IMR-90 (cell line): Measurements from ENCODE around the gene CCDC136. TPM values are rescaled to one million over a fixed set of nuclear protein-coding genes. Genes with fewer than 3 reads are reported as not detected.

ENCODE experiments used
- ATAC-seq: fragments of 200-7000 bp; cut with Tn5 transposase; 2 replicates; pipeline ENCODE4 v1.9.1; 2020; ENCODE audit warnings: low read depth, mild to moderate bottlenecking, moderate library complexity
- BruUV-seq: library from RNA; stranded (reverse); fragments of 400-500 nt; replicated peaks from 2 replicates; lab custom pipeline; 2021; lab: Mats Ljungman, UMichigan
- CTCF ChIA-PET: fragments of 300-600 bp; formaldehyde crosslinking; extraction: SDS; loops from one replicate; lab custom pipeline; 2021; ENCODE audit warnings: antibody characterized with exemption; lab: Yijun Ruan, JAX
- POLR2A ChIA-PET: fragments of 300-600 bp; sonication (Branson Sonifier 250); formaldehyde crosslinking; loops from one replicate; lab custom pipeline; 2022; ENCODE audit warnings: antibody characterized with exemption; ENCODE audit not compliant: unreplicated experiment; lab: Charles Lee
- DNase-seq: peaks from one replicate; pipeline ENCODE4 v3.0.0; 2013
- H2AFZ ChIP-seq: replicated peaks from 2 replicates; pipeline ENCODE3; 2013; ENCODE audit warnings: low read length, mild to moderate bottlenecking; ENCODE audit not compliant: poor library complexity
- H2AK5ac ChIP-seq: 2 replicates; pipeline ENCODE4 v1.6.1; 2013; ENCODE audit warnings: low read depth, low read length, inconsistent platforms
- H2AK9ac ChIP-seq: replicated peaks from 2 replicates; pipeline ENCODE3; 2013; ENCODE audit warnings: mild to moderate bottlenecking, low read depth, low read length, moderate library complexity; ENCODE audit not compliant: poor library complexity
- H2BK120ac ChIP-seq: 2 replicates; pipeline ENCODE4 v1.6.1; 2013; ENCODE audit warnings: low read depth, low read length, inconsistent platforms
- H2BK15ac ChIP-seq: 3 replicates; pipeline ENCODE4 v1.6.1; 2013; ENCODE audit warnings: low read depth, low read length, inconsistent platforms
- H2BK20ac ChIP-seq: 2 replicates; pipeline ENCODE4 v1.6.1; 2013; ENCODE audit warnings: low read depth, mild to moderate bottlenecking, inconsistent platforms, low read length, moderate library complexity
- H2BK5ac ChIP-seq: 2 replicates; pipeline ENCODE4 v1.6.1; 2013; ENCODE audit warnings: mild to moderate bottlenecking, low read depth, low read length, inconsistent platforms; ENCODE audit not compliant: poor library complexity, severe bottlenecking
- H3K14ac ChIP-seq: replicated peaks from 2 replicates; pipeline ENCODE4 v1.6.1; 2013; ENCODE audit warnings: low read depth, low read length, inconsistent platforms
- H3K18ac ChIP-seq: 2 replicates; pipeline ENCODE4 v1.6.1; 2013; ENCODE audit warnings: low read depth, low read length, control low read depth
- H3K23ac ChIP-seq: 2 replicates; pipeline ENCODE4 v1.6.1; 2013; ENCODE audit warnings: low read depth, low read length, inconsistent platforms
- H3K27ac ChIP-seq: 2 replicates; pipeline ENCODE4 v1.5.1; 2013; ENCODE audit warnings: mild to moderate bottlenecking, control low read depth, low read length; ENCODE audit not compliant: insufficient read depth
- H3K27me3 ChIP-seq: 2 replicates; pipeline ENCODE4 v1.6.1; 2013; ENCODE audit warnings: low read length; ENCODE audit not compliant: control insufficient read depth, insufficient read depth
- H3K36me3 ChIP-seq: 2 replicates; pipeline ENCODE4 v1.6.1; 2013; ENCODE audit warnings: low read length, mixed read lengths; ENCODE audit not compliant: control insufficient read depth, insufficient read depth
- H3K4ac ChIP-seq: 2 replicates; pipeline ENCODE4 v1.6.1; 2013; ENCODE audit warnings: low read depth, low read length, inconsistent platforms
- H3K4me1 ChIP-seq: 2 replicates; pipeline ENCODE4 v1.6.1; 2013; ENCODE audit warnings: low read length, mixed read lengths; ENCODE audit not compliant: control insufficient read depth, insufficient read depth
- H3K4me2 ChIP-seq: 2 replicates; pipeline ENCODE4 v1.6.1; 2013; ENCODE audit warnings: low read depth, mild to moderate bottlenecking, control low read depth, low read length, moderate library complexity
- H3K4me3 ChIP-seq: 2 replicates; pipeline ENCODE4 v1.5.1; 2013; ENCODE audit warnings: low read depth, mild to moderate bottlenecking, control low read depth, low read length, moderate library complexity; ENCODE audit not compliant: insufficient read depth
- H3K56ac ChIP-seq: 2 replicates; pipeline ENCODE4 v1.6.1; 2013; ENCODE audit warnings: low read length, inconsistent platforms; ENCODE audit not compliant: insufficient read depth; ENCODE audit errors: extremely low read depth
- H3K79me1 ChIP-seq, 2 experiments: 2 replicates each; pipeline ENCODE4 v1.6.1; 2013; ENCODE audit warnings: low read length in 2 of 2, inconsistent platforms in 1 of 2, low read depth in 1 of 2
- H3K9ac ChIP-seq: 2 replicates; pipeline ENCODE4 v1.6.1; 2013; ENCODE audit warnings: low read depth, low read length, control low read depth
- H3K9me1 ChIP-seq: 2 replicates; pipeline ENCODE4 v1.6.1; 2013; ENCODE audit warnings: low read length, inconsistent platforms; ENCODE audit not compliant: insufficient read depth
- H3K9me3 ChIP-seq: 2 replicates; pipeline ENCODE4 v1.6.1; 2013; ENCODE audit warnings: low read length; ENCODE audit not compliant: control insufficient read depth, insufficient read depth
- H4K20me1 ChIP-seq: 2 replicates; pipeline ENCODE4 v1.6.1; 2013; ENCODE audit warnings: low read length, inconsistent platforms; ENCODE audit not compliant: insufficient read depth
- H4K5ac ChIP-seq: 2 replicates; pipeline ENCODE4 v1.6.1; 2013; ENCODE audit warnings: mild to moderate bottlenecking, low read depth, low read length, control low read depth
- H4K8ac ChIP-seq, 2 experiments: 2 replicates each; pipeline ENCODE4 v1.6.1; 2013; ENCODE audit warnings: low read depth in 2 of 2, low read length in 2 of 2, control low read depth in 1 of 2, inconsistent platforms in 1 of 2
- H4K91ac ChIP-seq: 2 replicates; pipeline ENCODE4 v1.6.1; 2013; ENCODE audit warnings: low read depth, low read length, inconsistent platforms; ENCODE audit not compliant: insufficient read depth
- BHLHE40 ChIP-seq: fragments of 150-350 bp; IDR thresholded peaks from 2 replicates; pipeline ENCODE4 v1.6.1; 2016; ENCODE audit warnings: mild to moderate bottlenecking, low read depth, low read length
- MAZ ChIP-seq: IDR thresholded peaks from 2 replicates; pipeline ENCODE4 v1.6.1; 2012; ENCODE audit warnings: low read depth, mild to moderate bottlenecking, low read length, improper control_type of control experiment, moderate library complexity, borderline replicate concordance
- MXI1 ChIP-seq: IDR thresholded peaks from 2 replicates; pipeline ENCODE4 v1.6.1; 2012; ENCODE audit warnings: low read depth, mild to moderate bottlenecking, low read length, moderate library complexity, borderline replicate concordance
- NFE2L2 ChIP-seq: fragments of 150-350 bp; IDR thresholded peaks from 2 replicates; pipeline ENCODE4 v1.6.1; 2016; ENCODE audit warnings: low read depth, mild to moderate bottlenecking, low read length
- POLR2A ChIP-seq: IDR thresholded peaks from 2 replicates; pipeline ENCODE4 v1.6.1; 2012; ENCODE audit warnings: mild to moderate bottlenecking, low read depth, low read length
- RAD21 ChIP-seq: IDR thresholded peaks from 2 replicates; pipeline ENCODE4 v1.6.1; 2012; ENCODE audit warnings: low read length, improper control_type of control experiment
- RFX5 ChIP-seq: IDR thresholded peaks from 2 replicates; pipeline ENCODE4 v1.8.0; 2012; ENCODE audit warnings: low read depth, mild to moderate bottlenecking, low read length, moderate library complexity
- SMC3 ChIP-seq: fragments of 150-350 bp; IDR thresholded peaks from 2 replicates; pipeline ENCODE4 v1.6.1; 2016; ENCODE audit warnings: low read depth, mild to moderate bottlenecking, antibody characterized with exemption, low read length, moderate library complexity
- WGBS, 2 experiments: methylation state at CpG; one replicate each; pipeline versions ENCODE4 v1.1.5 to v1.1.7; 2013; ENCODE audit warnings: missing lambda C conversion rate in 2 of 2; ENCODE audit not compliant: insufficient read length in 1 of 2; ENCODE audit errors: extremely low coverage in 2 of 2; 5-methylcytosine and 5-hydroxymethylcytosine counted together
- dilution Hi-C: fragments of 300-500 bp; cut with HindIII; formaldehyde crosslinking; loops from one replicate; pipeline ENCODE4 v1.14.3; 2018; ENCODE audit warnings: low sequenced_read_pairs; ENCODE audit not compliant: unreplicated experiment
- in situ Hi-C: fragments of 300-500 bp; cut with MboI; formaldehyde crosslinking; loops from 3 replicates; pipeline ENCODE4 v1.14.3; 2019; ENCODE audit warnings: low sequenced_read_pairs, inconsistent platforms, mixed read lengths
- intact Hi-C: fragments of 100-400 bp; cut with micrococcal nuclease; formaldehyde crosslinking; loops from 2 replicates; pipeline ENCODE4 v1.10.0; 2022
- polyA plus RNA-seq, 3 experiments: library from polyadenylated mRNA; depleted of rRNA; stranded (reverse); fragments of >200 nt; gene quantifications; 2 replicates each; pipeline ENCODE4 v1.2.3, GENCODE V29; 2012; ENCODE audit warnings: low replicate concordance in 1 of 3
- total RNA-seq: library from RNA; depleted of rRNA; stranded (reverse); fragments of >200 nt; gene quantifications from 2 replicates; pipeline ENCODE4 v1.2.3, GENCODE V29; 2012
- TF ChIP-seq, protein P1 (sequence below): fragments of 150-350 bp; IDR thresholded peaks from 2 replicates; pipeline ENCODE4 v1.6.1; 2017; ENCODE audit warnings: mild to moderate bottlenecking, antibody characterized with exemption, low read length, low read depth
- TF ChIP-seq, protein P2 (sequence below): conservative IDR thresholded peaks from 2 replicates; pipeline ENCODE4 v1.5.1; 2012; ENCODE audit warnings: mild to moderate bottlenecking, low read depth, low read length, improper control_type of control experiment

The CCDC136 gene
- total and polyA plus RNA-seq, 2 of the 4 experiments (the other 2 are of a cell fraction): 7.7 to 18.0 TPM

DNA sequence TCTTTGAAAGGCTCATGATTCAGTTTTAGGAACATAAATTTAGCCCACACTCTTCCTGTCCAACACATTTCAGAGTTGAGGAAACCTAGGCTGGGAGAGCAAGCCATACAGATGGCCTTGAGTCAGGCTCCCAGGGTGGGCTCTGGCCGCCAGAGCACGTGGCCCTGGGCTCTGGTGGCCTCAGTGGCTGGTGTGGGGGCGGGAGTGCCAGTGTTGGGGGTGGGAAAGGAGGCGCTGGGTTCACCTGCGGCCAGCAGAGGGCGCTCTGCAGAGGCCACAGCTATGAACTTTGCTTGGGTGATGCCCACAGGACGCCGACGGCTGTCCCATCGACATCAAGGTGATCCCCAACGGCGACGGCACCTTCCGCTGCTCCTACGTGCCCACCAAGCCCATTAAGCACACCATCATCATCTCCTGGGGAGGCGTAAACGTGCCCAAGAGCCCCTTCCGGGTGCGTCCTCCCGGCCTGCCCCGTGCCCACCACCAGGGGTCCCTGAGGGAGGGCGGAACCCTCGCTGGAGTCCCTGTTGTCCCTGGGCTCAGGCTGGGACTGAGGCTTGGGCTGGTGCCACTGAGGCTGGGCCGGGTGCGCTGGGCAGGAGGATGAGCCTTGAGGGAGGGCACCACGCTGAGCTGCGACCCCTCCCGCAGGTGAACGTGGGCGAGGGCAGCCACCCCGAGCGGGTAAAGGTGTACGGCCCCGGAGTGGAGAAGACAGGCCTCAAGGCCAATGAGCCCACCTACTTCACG is 50.3 kb downstream of the CCDC136 start:
- in situ Hi-C loops (no loop called here), intact Hi-C loops (no loop called here), dilution Hi-C loops (no loop called here)
- ChIA-PET POLR2A (no interaction called here), CTCF (no interaction called here)
- no peak overlapping the region for H3K4me3 ChIP-seq
- no peaks in the 10 kb centered on the region for H3K9me3 ChIP-seq
- TF ChIP-seq BHLHE40: 0 out of 2 replicates have a peak, but pooled peaks have one; percentile 34
- TF ChIP-seq POLR2A: no peak
- TF ChIP-seq RFX5: no peak
- peak; percentile 33 for TF ChIP-seq RAD21
- TF ChIP-seq, protein P1, sequence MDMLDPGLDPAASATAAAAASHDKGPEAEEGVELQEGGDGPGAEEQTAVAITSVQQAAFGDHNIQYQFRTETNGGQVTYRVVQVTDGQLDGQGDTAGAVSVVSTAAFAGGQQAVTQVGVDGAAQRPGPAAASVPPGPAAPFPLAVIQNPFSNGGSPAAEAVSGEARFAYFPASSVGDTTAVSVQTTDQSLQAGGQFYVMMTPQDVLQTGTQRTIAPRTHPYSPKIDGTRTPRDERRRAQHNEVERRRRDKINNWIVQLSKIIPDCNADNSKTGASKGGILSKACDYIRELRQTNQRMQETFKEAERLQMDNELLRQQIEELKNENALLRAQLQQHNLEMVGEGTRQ: peak; percentile 57
- peak; percentile 35 for TF ChIP-seq SMC3
- TF ChIP-seq NFE2L2: no peak
- TF ChIP-seq MXI1: 0 out of 2 replicates have a peak, but pooled peaks have one; percentile 50
- TF ChIP-seq, protein P2, sequence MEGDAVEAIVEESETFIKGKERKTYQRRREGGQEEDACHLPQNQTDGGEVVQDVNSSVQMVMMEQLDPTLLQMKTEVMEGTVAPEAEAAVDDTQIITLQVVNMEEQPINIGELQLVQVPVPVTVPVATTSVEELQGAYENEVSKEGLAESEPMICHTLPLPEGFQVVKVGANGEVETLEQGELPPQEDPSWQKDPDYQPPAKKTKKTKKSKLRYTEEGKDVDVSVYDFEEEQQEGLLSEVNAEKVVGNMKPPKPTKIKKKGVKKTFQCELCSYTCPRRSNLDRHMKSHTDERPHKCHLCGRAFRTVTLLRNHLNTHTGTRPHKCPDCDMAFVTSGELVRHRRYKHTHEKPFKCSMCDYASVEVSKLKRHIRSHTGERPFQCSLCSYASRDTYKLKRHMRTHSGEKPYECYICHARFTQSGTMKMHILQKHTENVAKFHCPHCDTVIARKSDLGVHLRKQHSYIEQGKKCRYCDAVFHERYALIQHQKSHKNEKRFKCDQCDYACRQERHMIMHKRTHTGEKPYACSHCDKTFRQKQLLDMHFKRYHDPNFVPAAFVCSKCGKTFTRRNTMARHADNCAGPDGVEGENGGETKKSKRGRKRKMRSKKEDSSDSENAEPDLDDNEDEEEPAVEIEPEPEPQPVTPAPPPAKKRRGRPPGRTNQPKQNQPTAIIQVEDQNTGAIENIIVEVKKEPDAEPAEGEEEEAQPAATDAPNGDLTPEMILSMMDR: peak; percentile 54
- TF ChIP-seq MAZ: peak; percentile 44; the same call in 1 of the 2 replicates
- H4K91ac ChIP-seq: no peak overlapping the region
- no peak overlapping the region for H4K8ac ChIP-seq
- H3K9me1 ChIP-seq: no peaks in the 10 kb centered on the region; the same call in 1 of the 2 replicates
- no peak overlapping the region for H2BK15ac ChIP-seq
- H3K56ac ChIP-seq: no peak overlapping the region
- no peak overlapping the region for H3K18ac ChIP-seq
- BruUV-seq: no TSS peak
- no peak overlapping the region for H3K4me2 ChIP-seq
- H2AFZ ChIP-seq: no peak overlapping the region
- 70% methylated on average over 13 of the region's 35 CpGs; no CpG with 5 or more reads in 1 of the 2 experiments for WGBS, 2 experiments
- H2AK9ac ChIP-seq: no peak overlapping the region
- peaks cover 98% of the 10 kb centered on the region for H3K36me3 ChIP-seq
- H2BK20ac ChIP-seq: no peak overlapping the region
- H2BK5ac ChIP-seq: no peak overlapping the region
- H3K14ac ChIP-seq: no peak overlapping the region
- H3K9ac ChIP-seq: no peak overlapping the region
- no peak overlapping the region for H2BK120ac ChIP-seq
- H3K79me1 ChIP-seq: peaks cover 33 to 85% of the 10 kb centered on the region in 2 experiments
- H3K4me1 ChIP-seq: peaks cover 3% of the 10 kb centered on the region; the same call in 1 of the 2 replicates
- no peak overlapping the region for H3K23ac ChIP-seq
- no peaks in the 10 kb centered on the region for H3K27me3 ChIP-seq
- ATAC-seq (peak; percentile 52), DNase-seq (peak; percentile 69)
- peaks cover 98% of the 10 kb centered on the region for H4K20me1 ChIP-seq
- no peak overlapping the region for H3K27ac ChIP-seq
- no peak overlapping the region for H4K5ac ChIP-seq
- H3K4ac ChIP-seq: no peak overlapping the region
- H2AK5ac ChIP-seq: no peak overlapping the region
